Right lobe of liver (tissue), 4 donors: Measurements from ENCODE around the gene BRSK2.

Experiments
- CTCF ChIP-seq, 4 donors: fragments of 200-600 bp in 3 of 4; fragments of 450-650 bp in 1 of 4; IDR thresholded peaks; one replicate each; pipeline versions ENCODE4 v1.5.1 to v1.8.0; 2016 to 2022; ENCODE audit warnings: antibody characterized with exemption in 4 of 4, mild to moderate bottlenecking in 2 of 4
- POLR2A ChIP-seq: fragments of 450-650 bp; IDR thresholded peaks from one replicate; pipeline ENCODE4 v1.6.1; 2017; ENCODE audit warnings: antibody characterized with exemption, mild to moderate bottlenecking
- donor health status: DM: no; HTN: no; CAD: no.
- donor health status: DM: no; HTN: no; CAD: no.
- donor health status: DM: no; HTN: yes; CAD: no.

- TF ChIP-seq CTCF (IDR thresholded peaks at IDR 0.05) (no peak), POLR2A (no peak)
Measured at GRCh38 chr11:1467270-1467669, 77.5 kb downstream of the BRSK2 start.
